H1 (cell line): ENCODE results near the gene COL21A1. TPM values are rescaled to one million over a fixed set of nuclear protein-coding genes. Genes with fewer than 3 reads are reported as not detected.

Source experiments
- CTCF ChIA-PET: fragments of 300-600 bp; sonication (Branson Sonifier 250); formaldehyde crosslinking; loops from one replicate; lab custom pipeline; 2021; ENCODE audit not compliant: partially characterized antibody; lab: Charles Lee
- POLR2A ChIA-PET: fragments of 300-600 bp; sonication (Branson Sonifier 250); formaldehyde crosslinking; loops from one replicate; lab custom pipeline; 2021; ENCODE audit warnings: inconsistent platforms; ENCODE audit not compliant: partially characterized antibody; lab: Charles Lee
- DNase-seq, 2 experiments: peaks; one replicate each; pipeline versions ENCODE4 v3.0.0 to v3.0.0-alpha.2; 2010 to 2022; ENCODE audit warnings: low spot score in 2 of 2, low read depth in 1 of 2, mixed read lengths in 1 of 2
- FAIRE-seq: peaks from 2 replicates; lab custom pipeline; 2011; peaks lifted over from hg19 to GRCh38; lab: Jason Lieb, UNC
- H2AFZ ChIP-seq: 2 replicates; pipeline ENCODE4 v1.8.1; 2012; ENCODE audit warnings: low read length, inconsistent platforms
- H2AK5ac ChIP-seq: 2 replicates; pipeline ENCODE4 v1.6.1; 2013; ENCODE audit warnings: low read depth, low read length
- H2BK120ac ChIP-seq: replicated peaks from 2 replicates; pipeline ENCODE3; 2013; ENCODE audit warnings: low read depth, low read length, inconsistent platforms
- H2BK12ac ChIP-seq: 2 replicates; pipeline ENCODE4 v1.6.1; 2013; ENCODE audit warnings: low read depth, low read length
- H2BK15ac ChIP-seq: 2 replicates; pipeline ENCODE4 v1.6.1; 2013; ENCODE audit warnings: low read length
- H2BK20ac ChIP-seq: 2 replicates; pipeline ENCODE4 v1.6.1; 2013; ENCODE audit warnings: low read length
- H2BK5ac ChIP-seq: 2 replicates; pipeline ENCODE4 v1.6.1; 2013; ENCODE audit warnings: low read depth, low read length
- H3K14ac ChIP-seq: 2 replicates; pipeline ENCODE4 v1.6.1; 2013; ENCODE audit warnings: inconsistent platforms; ENCODE audit not compliant: insufficient read length
- H3K18ac ChIP-seq: 2 replicates; pipeline ENCODE4 v1.6.1; 2013; ENCODE audit warnings: low read length; ENCODE audit errors: extremely low read depth
- H3K23ac ChIP-seq: 2 replicates; pipeline ENCODE4 v1.6.1; 2013; ENCODE audit warnings: inconsistent platforms; ENCODE audit not compliant: insufficient read length
- H3K23me2 ChIP-seq: 2 replicates; pipeline ENCODE4 v1.6.1; 2013; ENCODE audit warnings: low read depth, low read length
- H3K27ac ChIP-seq: 2 replicates; pipeline ENCODE4 v1.6.1; 2011; ENCODE audit warnings: low read depth, low read length, inconsistent platforms
- H3K27me3 ChIP-seq, 4 experiments: replicated peaks in 1 of 4; 1 replicate in 1 of 4; 2 replicates in 3 of 4; pipeline versions ENCODE4 v1.6.1 to v1.8.1; 2011 to 2013; ENCODE audit warnings: low read length in 3 of 4, mild to moderate bottlenecking in 3 of 4, inconsistent platforms in 2 of 4, mixed read lengths in 2 of 4, moderate library complexity in 1 of 4; ENCODE audit not compliant: control insufficient read depth in 3 of 4, insufficient read depth in 3 of 4; ENCODE audit errors: extremely low read depth in 1 of 4
- H3K36me3 ChIP-seq, 4 experiments: 2 replicates each; pipeline versions ENCODE4 v1.6.1 to v1.8.1; 2011 to 2013; ENCODE audit warnings: mild to moderate bottlenecking in 4 of 4, low read length in 3 of 4, moderate library complexity in 2 of 4, control low read depth in 1 of 4, inconsistent platforms in 1 of 4; ENCODE audit not compliant: insufficient read depth in 4 of 4, control insufficient read depth in 2 of 4
- H3K4ac ChIP-seq: replicated peaks from 2 replicates; pipeline ENCODE3; 2013; ENCODE audit warnings: low read length, low read depth, mixed read lengths, inconsistent platforms; ENCODE audit not compliant: insufficient read length
- H3K4me1 ChIP-seq, 4 experiments: replicated peaks in 1 of 4; 1 replicate in 1 of 4; 2 replicates in 3 of 4; pipeline versions ENCODE4 v1.6.1 to v1.8.1; 2011 to 2013; ENCODE audit warnings: low read length in 3 of 4, inconsistent platforms in 2 of 4, mixed read lengths in 1 of 4; ENCODE audit not compliant: insufficient read depth in 4 of 4, control insufficient read depth in 3 of 4
- H3K4me2 ChIP-seq, 2 experiments: 2 replicates each; pipeline versions ENCODE4 v1.6.1 to v1.8.1; 2011 to 2013; ENCODE audit warnings: low read depth in 2 of 2, low read length in 2 of 2, control low read depth in 1 of 2, inconsistent platforms in 1 of 2, mild to moderate bottlenecking in 1 of 2; ENCODE audit not compliant: insufficient read depth in 1 of 2
- H3K4me3 ChIP-seq, 4 experiments: fragments of 200-600, 300-600 bp in 1 of 4; sonication (generic), shearing (Covaris generic), sonication (Bioruptor Twin) in 1 of 4; 2 replicates each; pipeline versions ENCODE4 v1.5.1 to v1.8.1; 2011 to 2016; ENCODE audit warnings: low read length in 4 of 4, low read depth in 3 of 4, control low read depth in 2 of 4, inconsistent platforms in 2 of 4, mild to moderate bottlenecking in 2 of 4, mixed read lengths in 1 of 4, moderate library complexity in 1 of 4; ENCODE audit not compliant: insufficient read depth in 2 of 4; ENCODE audit errors: extremely low read depth in 1 of 4
- H3K56ac ChIP-seq: replicated peaks from 2 replicates; pipeline ENCODE3; 2013; ENCODE audit warnings: low read depth, mild to moderate bottlenecking, mixed read lengths, low read length, inconsistent platforms; ENCODE audit not compliant: insufficient read length
- H3K79me1 ChIP-seq: 2 replicates; pipeline ENCODE4 v1.6.1; 2013; ENCODE audit warnings: low read depth, low read length, control low read depth
- H3K79me2 ChIP-seq, 2 experiments: 2 replicates each; pipeline versions ENCODE4 v1.6.1 to v1.8.1; 2012 to 2013; ENCODE audit warnings: low read length in 2 of 2, mild to moderate bottlenecking in 2 of 2, inconsistent platforms in 1 of 2; ENCODE audit not compliant: insufficient read depth in 2 of 2, control insufficient read depth in 1 of 2
- H3K9ac ChIP-seq, 4 experiments: replicated peaks in 1 of 4; 1 replicate in 1 of 4; 2 replicates in 3 of 4; pipeline versions ENCODE4 v1.6.1 to v1.8.1; 2011 to 2013; ENCODE audit warnings: low read depth in 3 of 4, low read length in 3 of 4, control low read depth in 2 of 4, mild to moderate bottlenecking in 2 of 4, moderate library complexity in 2 of 4, inconsistent platforms in 1 of 4; ENCODE audit errors: extremely low read depth in 1 of 4
- H3K9me3 ChIP-seq, 2 experiments: 2 replicates each; pipeline versions ENCODE4 v1.6.1 to v1.8.1; 2012 to 2013; ENCODE audit warnings: mild to moderate bottlenecking in 2 of 2, moderate library complexity in 2 of 2, control low read depth in 1 of 2, inconsistent platforms in 1 of 2, low read depth in 1 of 2, low read length in 1 of 2, mixed read lengths in 1 of 2; ENCODE audit not compliant: insufficient read depth in 2 of 2
- H4K20me1 ChIP-seq, 2 experiments: replicated peaks in 1 of 2; 2 replicates each; pipeline versions ENCODE3 to v1.8.1; 2011 to 2013; ENCODE audit warnings: inconsistent platforms in 2 of 2, low read length in 2 of 2, mild to moderate bottlenecking in 1 of 2; ENCODE audit not compliant: insufficient read depth in 2 of 2, control insufficient read depth in 1 of 2
- H4K5ac ChIP-seq: 2 replicates; pipeline ENCODE4 v1.6.1; 2013; ENCODE audit warnings: low read length, low read depth, mixed read lengths, inconsistent platforms; ENCODE audit not compliant: insufficient read length
- H4K8ac ChIP-seq: 2 replicates; pipeline ENCODE4 v1.8.0; 2013; ENCODE audit warnings: mild to moderate bottlenecking, moderate library complexity, low read length, inconsistent platforms; ENCODE audit not compliant: insufficient read depth; ENCODE audit errors: extremely low read depth
- H4K91ac ChIP-seq: replicated peaks from 2 replicates; pipeline ENCODE3; 2013; ENCODE audit warnings: low read length, mixed read lengths, inconsistent platforms; ENCODE audit not compliant: insufficient read length
- EGR1 ChIP-seq: IDR thresholded peaks from 2 replicates; pipeline ENCODE4 v1.6.1; 2011; ENCODE audit warnings: low read depth, low read length, borderline replicate concordance
- EP300 ChIP-seq, 2 experiments: IDR thresholded peaks; 1 replicate in 1 of 2; 2 replicates in 1 of 2; pipeline ENCODE4 v1.6.1; 2011 to 2012; ENCODE audit warnings: low read depth in 2 of 2, low read length in 2 of 2, mild to moderate bottlenecking in 2 of 2, borderline replicate concordance in 1 of 2, inconsistent platforms in 1 of 2, moderate library complexity in 1 of 2
- EZH2 ChIP-seq: fragments of 200-600 bp; sonication (generic); IDR thresholded peaks from 2 replicates; pipeline ENCODE4 v1.7.1; 2012; ENCODE audit warnings: low read depth, mild to moderate bottlenecking, moderate library complexity, low read length, inconsistent platforms; ENCODE audit not compliant: severe bottlenecking
- KDM4A ChIP-seq: IDR thresholded peaks from one replicate; pipeline ENCODE4 v1.7.1; 2012; ENCODE audit warnings: low read depth, mild to moderate bottlenecking, moderate library complexity, low read length, inconsistent platforms; ENCODE audit not compliant: severe bottlenecking
- NRF1 ChIP-seq: IDR thresholded peaks from 2 replicates; pipeline ENCODE4 v1.6.1; 2011; ENCODE audit warnings: mild to moderate bottlenecking, low read depth, low read length, improper control_type of control experiment
- RNF2 ChIP-seq: fragments of 200-900, 300-1000 bp; sonication (generic); IDR thresholded peaks from 2 replicates; pipeline ENCODE4 v1.7.1; 2016; ENCODE audit warnings: borderline replicate concordance, low read depth, mild to moderate bottlenecking, antibody characterized with exemption, low read length; ENCODE audit not compliant: poor library complexity, severe bottlenecking; ENCODE audit errors: missing control alignments
- RXRA ChIP-seq: IDR thresholded peaks from 2 replicates; pipeline ENCODE4 v1.6.1; 2011; ENCODE audit warnings: low read depth, mild to moderate bottlenecking, low read length, moderate library complexity; ENCODE audit not compliant: insufficient read depth
- SP4 ChIP-seq: IDR thresholded peaks from 2 replicates; pipeline ENCODE4 v1.6.1; 2012; ENCODE audit warnings: low read length, inconsistent platforms
- TBP ChIP-seq: IDR thresholded peaks from 2 replicates; pipeline ENCODE4 v1.6.1; 2011; ENCODE audit warnings: low read depth, low read length, improper control_type of control experiment
- USF2 ChIP-seq: IDR thresholded peaks from 2 replicates; pipeline ENCODE4 v1.6.1; 2011; ENCODE audit warnings: low read length, improper control_type of control experiment
- WGBS, 2 experiments: shearing (Covaris generic) in 1 of 2; methylation state at CpG; one replicate each; pipeline versions ENCODE4 v1.1.6 to v1.1.7; 2013 to 2015; ENCODE audit warnings: low lambda C conversion rate in 2 of 2, mixed read lengths in 2 of 2, inconsistent platforms in 1 of 2, low coverage in 1 of 2, missing lambda C conversion rate in 1 of 2; ENCODE audit not compliant: insufficient replicate concordance in 2 of 2, insufficient coverage in 1 of 2, insufficient read length in 1 of 2; ENCODE audit errors: extremely low coverage in 1 of 2, missing lambda C conversion rate in 1 of 2; 5-methylcytosine and 5-hydroxymethylcytosine counted together
- polyA plus RNA-seq, 7 experiments: library from polyadenylated mRNA; depleted of rRNA in 3 of 7; stranded (reverse) in 5 of 7; unstranded in 2 of 7; fragments of >200 nt in 5 of 7; fragments of 200-250 nt in 2 of 7; gene quantifications; 1 replicate in 5 of 7; 2 replicates in 1 of 7; 4 replicates in 1 of 7; pipeline versions ENCODE4 v1.2.1 to v1.2.3, GENCODE V29; 2011 to 2013; ENCODE audit warnings: missing spikeins in 2 of 7, mixed read lengths in 2 of 7
- total RNA-seq: library from RNA; stranded (reverse); fragmentation: NEBNext Ultra II Directional; extraction: Animal tissue kit (Norgen Biotek cat#: 25700); gene quantifications from 2 replicates; pipeline ENCODE4 v1.2.1, GENCODE V29; 2021

The COL21A1 gene
- total and polyA plus RNA-seq, 2 of the 8 experiments (the other 6 are each of a cell fraction or from before 2014, with no cell fraction given), result 1.6 to 3.4 TPM

GRCh38 chr6:56193846-56194245 is 53.5 kb downstream of the COL21A1 start:
- no peak for FAIRE-seq
- no peaks in the 10 kb centered on the region for H3K79me2 ChIP-seq
- POLR2A ChIA-PET, result no interaction called here

More at GRCh38 chr6:56193846-56194245, 53.5 kb downstream of the COL21A1 start:
- H3K18ac ChIP-seq, result no peak overlapping the region
- H4K91ac ChIP-seq, result no peak overlapping the region
- no peaks in the 10 kb centered on the region for H3K4me1 ChIP-seq
- no peak overlapping the region for H4K8ac ChIP-seq
- H2BK12ac ChIP-seq, result no peak overlapping the region
- CTCF ChIA-PET, result no interaction called here
- no peak overlapping the region for H3K56ac ChIP-seq
- no peaks in the 10 kb centered on the region for H3K27me3 ChIP-seq
- no peaks in the 10 kb centered on the region for H4K20me1 ChIP-seq
- H3K4ac ChIP-seq, result no peak overlapping the region
- no peak overlapping the region for H3K14ac ChIP-seq
- H3K27ac ChIP-seq, result no peak overlapping the region
- no peak overlapping the region for H2AK5ac ChIP-seq
- no peaks in the 10 kb centered on the region for H3K36me3 ChIP-seq
- no peaks in the 10 kb centered on the region for H3K79me1 ChIP-seq
- no peak for DNase-seq
- H3K23me2 ChIP-seq, result no peaks in the 10 kb centered on the region
- no peak overlapping the region for H2BK20ac ChIP-seq
- H3K23ac ChIP-seq, result no peak overlapping the region
- H4K5ac ChIP-seq, result no peak overlapping the region
- no peak overlapping the region for H3K4me2 ChIP-seq
- TF ChIP-seq RNF2 (no peak), RXRA (no peak), EGR1 (no peak), SP4 (no peak), NRF1 (no peak), KDM4A (no peak), EP300 (IDR thresholded peaks at IDR 0.05; ENCODE audit: borderline replicate concordance in 1 of 2, low read depth in 2 of 2, low read length in 2 of 2) (no peak), USF2 (no peak), EZH2 (no peak), TBP (no peak)
- TF ChIP-seq, all 59 proteins: peak for 0
- 92% methylated on average over 5 of the region's 5 CpGs; no CpG with 5 or more reads in 1 of the 2 experiments for WGBS, 2 experiments
- H3K9ac ChIP-seq, result no peak overlapping the region
- H3K9me3 ChIP-seq, result no peaks in the 10 kb centered on the region
- H2BK5ac ChIP-seq, result no peak overlapping the region
- H2AFZ ChIP-seq, result no peak overlapping the region
- no peak overlapping the region for H2BK15ac ChIP-seq
- no peak overlapping the region for H3K4me3 ChIP-seq
- no peak overlapping the region for H2BK120ac ChIP-seq
